ENCODE results near the gene PMVK. TPM values are rescaled to one million over a fixed set of nuclear protein-coding genes. Genes with fewer than 3 reads are reported as not detected.

Gene PMVK
- total and polyA plus RNA-seq, 10 of the 15 experiments (the other 5 are each of a cell fraction or from before 2014, with no cell fraction given), result 6.0 to 121 (median 49.4) TPM

DNA sequence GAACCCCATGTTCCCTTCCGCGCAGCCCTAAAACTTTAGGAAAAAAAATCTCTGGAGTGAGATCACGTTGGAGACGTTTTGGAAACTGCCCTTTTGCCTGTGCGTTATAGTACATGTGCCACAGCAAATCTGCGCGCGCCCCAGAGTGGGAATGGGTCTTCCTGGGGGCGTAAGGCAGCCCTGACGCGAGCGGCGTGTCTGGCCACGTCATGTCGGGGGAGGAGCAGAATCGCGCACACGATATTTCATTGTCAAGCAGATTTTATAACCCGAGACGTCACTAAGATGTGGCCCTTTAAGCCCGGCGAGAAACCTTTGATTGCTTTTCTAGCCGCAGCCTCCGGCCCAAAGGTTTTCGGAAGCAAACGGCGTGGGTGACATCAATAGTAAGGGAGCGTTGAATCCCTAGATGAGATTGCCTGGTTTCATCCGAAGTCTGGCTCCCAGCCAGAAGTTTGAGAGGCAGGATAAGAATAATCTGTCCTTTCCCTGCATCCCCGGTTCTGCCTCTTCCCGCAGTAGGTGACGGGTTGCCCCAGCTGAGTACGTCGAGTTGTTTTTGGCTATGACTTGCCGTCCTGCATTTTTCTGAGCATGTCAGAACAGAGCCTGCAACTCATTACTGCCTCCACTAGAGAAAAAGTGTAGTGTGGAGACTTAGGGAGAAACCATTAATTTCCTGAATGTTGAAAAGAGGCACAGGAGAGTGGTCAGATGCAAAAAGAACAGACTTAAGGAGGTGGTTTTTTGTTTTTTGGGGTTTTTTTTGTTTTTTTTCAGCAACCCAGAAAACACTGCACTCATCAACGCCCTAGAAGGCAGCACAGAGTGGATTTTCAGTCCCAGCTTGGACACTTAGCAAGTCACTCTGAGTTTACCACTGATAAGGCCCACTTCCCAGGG lies 817 bp upstream of the PMVK start (continued):
- TF ChIP-seq TAF1 (IDR thresholded peaks at IDR 0.05; ENCODE audit: borderline replicate concordance, low read depth, low read length) (peak; percentile 47; the same call in 1 of the 2 replicates), HCFC1 (IDR thresholded peaks at IDR 0.05; ENCODE audit: low read length) (no peak), RAD51 (IDR thresholded peaks at IDR 0.05) (no peak), GABPA (IDR thresholded peaks at IDR 0.05; ENCODE audit: low read depth) (no peak), EZH2 (IDR thresholded peaks at IDR 0.05; ENCODE audit: borderline replicate concordance, control insufficient read depth, low read depth, low read length) (no peak), CBX5 (IDR thresholded peaks at IDR 0.05; ENCODE audit: low read depth) (no peak), TARDBP (IDR thresholded peaks at IDR 0.05; ENCODE audit: borderline replicate concordance) (no peak; the same call in 1 of the 2 replicates), PAX5 (IDR thresholded peaks at IDR 0.05; ENCODE audit: borderline replicate concordance, low read depth, low read length) (no peak; the same call in 1 of the 2 replicates), SMC3 (IDR thresholded peaks at IDR 0.05; ENCODE audit: borderline replicate concordance, low read length) (no peak), CHD4 (IDR thresholded peaks at IDR 0.05) (no peak), YBX1 (IDR thresholded peaks at IDR 0.05) (no peak)
- TF ChIP-seq, protein P1, sequence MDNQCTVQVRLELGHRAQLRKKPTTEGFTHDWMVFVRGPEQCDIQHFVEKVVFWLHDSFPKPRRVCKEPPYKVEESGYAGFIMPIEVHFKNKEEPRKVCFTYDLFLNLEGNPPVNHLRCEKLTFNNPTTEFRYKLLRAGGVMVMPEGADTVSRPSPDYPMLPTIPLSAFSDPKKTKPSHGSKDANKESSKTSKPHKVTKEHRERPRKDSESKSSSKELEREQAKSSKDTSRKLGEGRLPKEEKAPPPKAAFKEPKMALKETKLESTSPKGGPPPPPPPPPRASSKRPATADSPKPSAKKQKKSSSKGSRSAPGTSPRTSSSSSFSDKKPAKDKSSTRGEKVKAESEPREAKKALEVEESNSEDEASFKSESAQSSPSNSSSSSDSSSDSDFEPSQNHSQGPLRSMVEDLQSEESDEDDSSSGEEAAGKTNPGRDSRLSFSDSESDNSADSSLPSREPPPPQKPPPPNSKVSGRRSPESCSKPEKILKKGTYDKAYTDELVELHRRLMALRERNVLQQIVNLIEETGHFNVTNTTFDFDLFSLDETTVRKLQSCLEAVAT (IDR thresholded peaks at IDR 0.05), result no peak; the same call in 1 of the 2 replicates
- TF ChIP-seq, protein P2, sequence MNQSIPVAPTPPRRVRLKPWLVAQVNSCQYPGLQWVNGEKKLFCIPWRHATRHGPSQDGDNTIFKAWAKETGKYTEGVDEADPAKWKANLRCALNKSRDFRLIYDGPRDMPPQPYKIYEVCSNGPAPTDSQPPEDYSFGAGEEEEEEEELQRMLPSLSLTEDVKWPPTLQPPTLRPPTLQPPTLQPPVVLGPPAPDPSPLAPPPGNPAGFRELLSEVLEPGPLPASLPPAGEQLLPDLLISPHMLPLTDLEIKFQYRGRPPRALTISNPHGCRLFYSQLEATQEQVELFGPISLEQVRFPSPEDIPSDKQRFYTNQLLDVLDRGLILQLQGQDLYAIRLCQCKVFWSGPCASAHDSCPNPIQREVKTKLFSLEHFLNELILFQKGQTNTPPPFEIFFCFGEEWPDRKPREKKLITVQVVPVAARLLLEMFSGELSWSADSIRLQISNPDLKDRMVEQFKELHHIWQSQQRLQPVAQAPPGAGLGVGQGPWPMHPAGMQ (IDR thresholded peaks at IDR 0.05; ENCODE audit: borderline replicate concordance), result no peak
- TF ChIP-seq, protein P3, sequence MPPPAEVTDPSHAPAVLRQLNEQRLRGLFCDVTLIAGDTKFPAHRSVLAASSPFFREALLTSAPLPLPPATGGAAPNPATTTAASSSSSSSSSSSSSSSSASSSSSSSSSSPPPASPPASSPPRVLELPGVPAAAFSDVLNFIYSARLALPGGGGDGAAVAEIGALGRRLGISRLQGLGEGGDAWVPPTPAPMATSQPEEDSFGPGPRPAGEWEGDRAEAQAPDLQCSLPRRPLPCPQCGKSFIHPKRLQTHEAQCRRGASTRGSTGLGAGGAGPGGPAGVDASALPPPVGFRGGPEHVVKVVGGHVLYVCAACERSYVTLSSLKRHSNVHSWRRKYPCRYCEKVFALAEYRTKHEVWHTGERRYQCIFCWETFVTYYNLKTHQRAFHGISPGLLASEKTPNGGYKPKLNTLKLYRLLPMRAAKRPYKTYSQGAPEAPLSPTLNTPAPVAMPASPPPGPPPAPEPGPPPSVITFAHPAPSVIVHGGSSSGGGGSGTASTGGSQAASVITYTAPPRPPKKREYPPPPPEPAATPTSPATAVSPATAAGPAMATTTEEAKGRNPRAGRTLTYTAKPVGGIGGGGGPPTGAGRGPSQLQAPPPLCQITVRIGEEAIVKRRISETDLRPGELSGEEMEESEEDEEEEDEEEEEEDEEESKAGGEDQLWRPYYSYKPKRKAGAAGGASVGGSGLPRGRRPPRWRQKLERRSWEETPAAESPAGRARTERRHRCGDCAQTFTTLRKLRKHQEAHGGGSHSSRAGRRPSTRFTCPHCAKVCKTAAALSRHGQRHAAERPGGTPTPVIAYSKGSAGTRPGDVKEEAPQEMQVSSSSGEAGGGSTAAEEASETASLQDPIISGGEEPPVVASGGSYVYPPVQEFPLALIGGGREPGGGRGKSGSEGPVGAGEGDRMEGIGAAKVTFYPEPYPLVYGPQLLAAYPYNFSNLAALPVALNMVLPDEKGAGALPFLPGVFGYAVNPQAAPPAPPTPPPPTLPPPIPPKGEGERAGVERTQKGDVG (CRISPR knock-in tag; IDR thresholded peaks at IDR 0.05), result no peak
- TF ChIP-seq, protein P4, sequence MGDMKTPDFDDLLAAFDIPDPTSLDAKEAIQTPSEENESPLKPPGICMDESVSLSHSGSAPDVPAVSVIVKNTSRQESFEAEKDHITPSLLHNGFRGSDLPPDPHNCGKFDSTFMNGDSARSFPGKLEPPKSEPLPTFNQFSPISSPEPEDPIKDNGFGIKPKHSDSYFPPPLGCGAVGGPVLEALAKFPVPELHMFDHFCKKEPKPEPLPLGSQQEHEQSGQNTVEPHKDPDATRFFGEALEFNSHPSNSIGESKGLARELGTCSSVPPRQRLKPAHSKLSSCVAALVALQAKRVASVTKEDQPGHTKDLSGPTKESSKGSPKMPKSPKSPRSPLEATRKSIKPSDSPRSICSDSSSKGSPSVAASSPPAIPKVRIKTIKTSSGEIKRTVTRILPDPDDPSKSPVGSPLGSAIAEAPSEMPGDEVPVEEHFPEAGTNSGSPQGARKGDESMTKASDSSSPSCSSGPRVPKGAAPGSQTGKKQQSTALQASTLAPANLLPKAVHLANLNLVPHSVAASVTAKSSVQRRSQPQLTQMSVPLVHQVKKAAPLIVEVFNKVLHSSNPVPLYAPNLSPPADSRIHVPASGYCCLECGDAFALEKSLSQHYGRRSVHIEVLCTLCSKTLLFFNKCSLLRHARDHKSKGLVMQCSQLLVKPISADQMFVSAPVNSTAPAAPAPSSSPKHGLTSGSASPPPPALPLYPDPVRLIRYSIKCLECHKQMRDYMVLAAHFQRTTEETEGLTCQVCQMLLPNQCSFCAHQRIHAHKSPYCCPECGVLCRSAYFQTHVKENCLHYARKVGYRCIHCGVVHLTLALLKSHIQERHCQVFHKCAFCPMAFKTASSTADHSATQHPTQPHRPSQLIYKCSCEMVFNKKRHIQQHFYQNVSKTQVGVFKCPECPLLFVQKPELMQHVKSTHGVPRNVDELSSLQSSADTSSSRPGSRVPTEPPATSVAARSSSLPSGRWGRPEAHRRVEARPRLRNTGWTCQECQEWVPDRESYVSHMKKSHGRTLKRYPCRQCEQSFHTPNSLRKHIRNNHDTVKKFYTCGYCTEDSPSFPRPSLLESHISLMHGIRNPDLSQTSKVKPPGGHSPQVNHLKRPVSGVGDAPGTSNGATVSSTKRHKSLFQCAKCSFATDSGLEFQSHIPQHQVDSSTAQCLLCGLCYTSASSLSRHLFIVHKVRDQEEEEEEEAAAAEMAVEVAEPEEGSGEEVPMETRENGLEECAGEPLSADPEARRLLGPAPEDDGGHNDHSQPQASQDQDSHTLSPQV (IDR thresholded peaks at IDR 0.05), result no peak
